Measurements from ENCODE around the gene INF2. TPM values are rescaled to one million over a fixed set of nuclear protein-coding genes. Genes with fewer than 3 reads are reported as not detected.

Gene INF2
- total RNA-seq, 1 experiment from 2014 or later, result 70.9 TPM

DNA sequence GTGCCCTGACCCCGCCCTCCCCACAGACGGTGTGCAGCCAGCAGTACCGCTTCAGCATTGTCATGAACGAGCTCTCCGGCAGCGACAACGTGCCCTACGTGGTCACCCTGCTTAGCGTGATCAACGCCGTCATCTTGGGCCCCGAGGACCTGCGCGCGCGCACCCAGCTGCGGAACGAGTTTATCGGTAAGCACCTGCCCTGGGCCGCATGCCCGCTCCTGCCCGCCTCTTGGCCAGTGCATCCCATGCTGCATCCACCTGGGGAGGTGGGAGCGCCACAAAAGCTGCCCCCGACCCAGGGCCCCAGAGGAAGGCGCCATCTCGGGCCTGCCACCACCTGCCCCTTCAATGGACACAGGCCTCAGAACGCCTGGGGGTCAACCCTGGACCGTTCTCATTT lies 13.9 kb downstream of the INF2 start:
- no peaks in the 10 kb centered on the region for H3K9me3 ChIP-seq (ENCODE audit: low read depth, low read length, poor library complexity, severe bottlenecking)
- no TSS peak for BruUV-seq (replicated peaks)
- H3K27ac ChIP-seq (ENCODE audit: low read depth, low read length, poor library complexity, severe bottlenecking), result no peak overlapping the region
- no peak for DNase-seq (ENCODE audit: low spot score)
- no peaks in the 10 kb centered on the region for H3K27me3 ChIP-seq (replicated peaks; ENCODE audit: insufficient read depth, low read depth, low read length, poor library complexity)
- peaks cover 26% of the 10 kb centered on the region for H3K36me3 ChIP-seq (ENCODE audit: insufficient read depth, low read length, poor library complexity, severe bottlenecking)
- ChIA-PET POLR2A (ENCODE audit: low non-redundant PET) (no interaction called here), CTCF (no interaction called here)
- H3K4me3 ChIP-seq (ENCODE audit: low read depth, low read length, poor library complexity, severe bottlenecking), result no peak overlapping the region
- intact Hi-C loops (cut with micrococcal nuclease; ENCODE audit: unreplicated experiment), result no loop called here
- no peaks in the 10 kb centered on the region for H3K4me1 ChIP-seq (ENCODE audit: insufficient read depth, low read length, poor library complexity, severe bottlenecking)
- TF ChIP-seq, protein P1, sequence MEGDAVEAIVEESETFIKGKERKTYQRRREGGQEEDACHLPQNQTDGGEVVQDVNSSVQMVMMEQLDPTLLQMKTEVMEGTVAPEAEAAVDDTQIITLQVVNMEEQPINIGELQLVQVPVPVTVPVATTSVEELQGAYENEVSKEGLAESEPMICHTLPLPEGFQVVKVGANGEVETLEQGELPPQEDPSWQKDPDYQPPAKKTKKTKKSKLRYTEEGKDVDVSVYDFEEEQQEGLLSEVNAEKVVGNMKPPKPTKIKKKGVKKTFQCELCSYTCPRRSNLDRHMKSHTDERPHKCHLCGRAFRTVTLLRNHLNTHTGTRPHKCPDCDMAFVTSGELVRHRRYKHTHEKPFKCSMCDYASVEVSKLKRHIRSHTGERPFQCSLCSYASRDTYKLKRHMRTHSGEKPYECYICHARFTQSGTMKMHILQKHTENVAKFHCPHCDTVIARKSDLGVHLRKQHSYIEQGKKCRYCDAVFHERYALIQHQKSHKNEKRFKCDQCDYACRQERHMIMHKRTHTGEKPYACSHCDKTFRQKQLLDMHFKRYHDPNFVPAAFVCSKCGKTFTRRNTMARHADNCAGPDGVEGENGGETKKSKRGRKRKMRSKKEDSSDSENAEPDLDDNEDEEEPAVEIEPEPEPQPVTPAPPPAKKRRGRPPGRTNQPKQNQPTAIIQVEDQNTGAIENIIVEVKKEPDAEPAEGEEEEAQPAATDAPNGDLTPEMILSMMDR (conservative IDR thresholded peaks at IDR 0.05; ENCODE audit: low read depth, low read length), result no peak
- TF ChIP-seq EZH2 (IDR thresholded peaks at IDR 0.05; ENCODE audit: borderline replicate concordance, low read depth, low read length, poor library complexity, severe bottlenecking), result no peak

DNA sequence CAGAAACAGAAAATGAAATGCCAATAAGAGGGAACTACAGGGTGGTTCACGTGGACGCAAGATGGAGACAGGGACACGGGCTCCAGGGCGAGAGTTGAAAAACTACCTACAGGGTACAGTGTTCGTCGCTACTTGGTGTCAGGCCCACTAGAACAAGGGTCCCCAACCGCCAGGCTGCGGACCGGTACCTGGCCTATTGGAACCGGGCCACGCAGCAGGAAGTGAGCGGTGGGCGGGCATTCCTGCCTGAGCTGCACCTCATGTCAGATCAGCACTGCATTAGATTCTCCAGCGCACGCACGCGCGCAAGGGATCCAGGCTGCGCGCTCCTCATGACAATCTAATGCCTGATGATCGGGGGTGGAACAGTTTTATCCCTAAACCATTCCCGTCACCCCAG lies 14.8 kb downstream of the INF2 start:
- BruUV-seq (replicated peaks), result TSS peak; percentile 48
- H3K27me3 ChIP-seq (replicated peaks; ENCODE audit: insufficient read depth, low read depth, low read length, poor library complexity), result no peaks in the 10 kb centered on the region
- no peak for DNase-seq (ENCODE audit: low spot score)
- no peak overlapping the region for H3K27ac ChIP-seq (ENCODE audit: low read depth, low read length, poor library complexity, severe bottlenecking)
- H3K36me3 ChIP-seq (ENCODE audit: insufficient read depth, low read length, poor library complexity, severe bottlenecking), result peaks cover 29% of the 10 kb centered on the region
- TF ChIP-seq, protein P1 (conservative IDR thresholded peaks at IDR 0.05; ENCODE audit: low read depth, low read length), result no peak
- no peak for TF ChIP-seq EZH2 (IDR thresholded peaks at IDR 0.05; ENCODE audit: borderline replicate concordance, low read depth, low read length, poor library complexity, severe bottlenecking)
- H3K4me3 ChIP-seq (ENCODE audit: low read depth, low read length, poor library complexity, severe bottlenecking), result no peak overlapping the region
- no peaks in the 10 kb centered on the region for H3K4me1 ChIP-seq (ENCODE audit: insufficient read depth, low read length, poor library complexity, severe bottlenecking)
- ChIA-PET POLR2A (ENCODE audit: low non-redundant PET) (no interaction called here), CTCF (interaction anchor here (0.6 kb wide), 1 partner anchor 341 kb away, joined by 3 read pairs; no protein-coding TSS in a partner anchor)
- intact Hi-C loops (cut with micrococcal nuclease; ENCODE audit: unreplicated experiment), result no loop called here
- H3K9me3 ChIP-seq (ENCODE audit: low read depth, low read length, poor library complexity, severe bottlenecking), result no peaks in the 10 kb centered on the region

DNA sequence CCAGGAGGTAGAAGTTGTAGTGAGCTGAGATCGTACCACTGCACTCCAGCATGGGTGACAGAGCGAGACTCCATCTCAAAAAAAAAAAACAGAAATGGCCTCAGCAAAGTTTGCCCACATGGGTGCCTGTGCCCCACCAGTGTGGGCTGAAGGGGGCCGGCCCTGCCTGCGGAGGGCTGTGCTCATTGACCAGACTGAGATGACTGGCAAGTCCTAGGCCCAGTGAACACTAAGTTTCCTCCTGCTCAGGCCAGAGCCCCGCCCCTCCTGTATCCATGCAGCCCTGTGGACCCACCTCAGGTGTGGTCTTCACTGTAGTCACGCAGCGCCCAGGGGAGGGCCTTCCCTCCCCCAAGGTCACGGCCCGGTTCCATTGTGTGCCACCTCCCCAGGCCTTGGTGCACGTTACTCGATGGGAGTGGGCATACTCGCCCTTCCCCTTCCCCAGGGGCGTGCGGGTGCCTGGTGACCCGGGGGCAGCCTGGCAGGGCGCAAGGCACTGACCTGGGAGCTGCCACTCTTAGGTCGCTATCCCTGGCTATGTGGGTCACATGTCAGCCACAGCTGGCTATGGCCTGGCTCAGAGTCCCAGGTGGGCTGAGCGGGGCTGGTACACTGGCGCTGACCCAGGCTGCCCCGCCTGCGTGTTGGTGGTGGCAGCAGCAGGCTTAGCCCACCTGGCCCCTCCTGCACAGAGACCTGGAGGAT lies 16.1 kb downstream of the INF2 start:
- CTCF ChIA-PET, result no interaction called here
- Histone ChIP-seq H3K36me3 (ENCODE audit: insufficient read depth, low read length, poor library complexity, severe bottlenecking) (peaks cover 39% of the 10 kb centered on the region), H3K4me1 (ENCODE audit: insufficient read depth, low read length, poor library complexity, severe bottlenecking) (no peaks in the 10 kb centered on the region), H3K27me3 (replicated peaks; ENCODE audit: insufficient read depth, low read depth, low read length, poor library complexity) (no peaks in the 10 kb centered on the region), H3K27ac (ENCODE audit: low read depth, low read length, poor library complexity, severe bottlenecking) (no peak overlapping the region), H3K9me3 (ENCODE audit: low read depth, low read length, poor library complexity, severe bottlenecking) (no peaks in the 10 kb centered on the region), H3K4me3 (ENCODE audit: low read depth, low read length, poor library complexity, severe bottlenecking) (no peak overlapping the region)
- POLR2A ChIA-PET (ENCODE audit: low non-redundant PET), result no interaction called here
- peak; percentile 34 for DNase-seq (ENCODE audit: low spot score)
- intact Hi-C loops (cut with micrococcal nuclease; ENCODE audit: unreplicated experiment), result no loop called here
- no peak for TF ChIP-seq EZH2 (IDR thresholded peaks at IDR 0.05; ENCODE audit: borderline replicate concordance, low read depth, low read length, poor library complexity, severe bottlenecking)
- TF ChIP-seq, protein P1 (conservative IDR thresholded peaks at IDR 0.05; ENCODE audit: low read depth, low read length), result no peak
- BruUV-seq (replicated peaks), result no TSS peak
